ENCODE results near the gene MCL1. TPM values are rescaled to one million over a fixed set of nuclear protein-coding genes. Genes with fewer than 3 reads are reported as not detected.
A peak's percentile ranks its signal among the peaks of the same experiment; 100 is the strongest.

MCL1 gene
- total and polyA plus RNA-seq, 10 of the 15 experiments (the other 5 are each of a cell fraction or from before 2014, with no cell fraction given), result 18.1 to 148 (median 86.4) TPM

DNA sequence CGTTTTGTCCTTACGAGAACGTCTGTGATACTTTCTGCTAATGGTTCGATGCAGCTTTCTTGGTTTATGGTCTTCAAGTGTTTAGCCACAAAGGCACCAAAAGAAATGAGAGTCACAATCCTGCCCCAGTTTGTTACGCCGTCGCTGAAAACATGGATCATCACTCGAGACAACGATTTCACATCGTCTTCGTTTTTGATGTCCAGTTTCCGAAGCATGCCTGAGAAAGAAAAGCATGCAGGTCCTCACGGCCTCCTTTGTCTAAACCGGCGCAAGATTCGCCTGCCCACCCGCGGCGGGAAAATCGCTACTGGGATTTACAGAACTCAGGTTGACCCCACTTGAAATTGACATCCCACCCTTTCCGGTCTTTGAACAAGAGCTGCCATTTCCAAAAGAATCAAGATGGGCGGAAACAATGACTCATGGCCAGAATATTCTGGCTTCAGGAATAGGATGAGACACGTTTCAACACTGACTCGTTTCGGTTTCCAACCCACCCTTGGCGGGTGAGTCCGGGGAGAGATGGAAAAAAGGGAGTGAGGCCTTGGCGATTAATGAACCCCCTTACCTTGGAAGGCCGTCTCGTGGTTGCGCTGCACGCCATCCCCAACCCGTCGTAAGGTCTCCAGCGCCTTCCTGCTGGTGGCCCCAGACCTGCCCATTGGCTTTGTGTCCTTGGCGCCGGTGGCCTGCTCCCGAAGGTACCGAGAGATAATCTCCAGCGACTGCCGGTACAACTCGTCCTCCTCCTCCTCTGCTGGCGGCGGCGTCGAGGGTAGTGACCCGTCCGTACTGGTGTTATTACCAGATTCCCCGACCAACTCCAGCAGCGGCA, 919 bp downstream of the MCL1 start (continued):
- TF ChIP-seq E4F1 (IDR thresholded peaks at IDR 0.05; ENCODE audit: borderline replicate concordance, partially characterized antibody) (no peak), PAX5 (IDR thresholded peaks at IDR 0.05; ENCODE audit: borderline replicate concordance, low read depth, low read length) (no peak), MTA3 (IDR thresholded peaks at IDR 0.05; ENCODE audit: borderline replicate concordance, low read length) (no peak; the same call in 1 of the 2 replicates), HDGF (IDR thresholded peaks at IDR 0.05) (peak; percentile 44; the same call in 1 of the 2 replicates), ZNF687 (IDR thresholded peaks at IDR 0.05) (0 out of 2 replicates have a peak, but pooled peaks have one; percentile 33), NKRF (conservative IDR thresholded peaks at IDR 0.05) (no peak), STAT3 (IDR thresholded peaks at IDR 0.05; ENCODE audit: low read depth, low read length) (no peak), RFX5 (IDR thresholded peaks at IDR 0.05; ENCODE audit: low read depth, low read length) (no peak), ZZZ3 (IDR thresholded peaks at IDR 0.05; ENCODE audit: control insufficient read depth, insufficient read length, low read depth) (no peak), SMC3 (IDR thresholded peaks at IDR 0.05; ENCODE audit: borderline replicate concordance, low read length) (peak; percentile 13; the same call in 1 of the 2 replicates)
- TF ChIP-seq, protein P1, sequence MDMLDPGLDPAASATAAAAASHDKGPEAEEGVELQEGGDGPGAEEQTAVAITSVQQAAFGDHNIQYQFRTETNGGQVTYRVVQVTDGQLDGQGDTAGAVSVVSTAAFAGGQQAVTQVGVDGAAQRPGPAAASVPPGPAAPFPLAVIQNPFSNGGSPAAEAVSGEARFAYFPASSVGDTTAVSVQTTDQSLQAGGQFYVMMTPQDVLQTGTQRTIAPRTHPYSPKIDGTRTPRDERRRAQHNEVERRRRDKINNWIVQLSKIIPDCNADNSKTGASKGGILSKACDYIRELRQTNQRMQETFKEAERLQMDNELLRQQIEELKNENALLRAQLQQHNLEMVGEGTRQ (IDR thresholded peaks at IDR 0.05; ENCODE audit: borderline replicate concordance, low read depth, low read length), result no peak
- TF ChIP-seq, protein P2, sequence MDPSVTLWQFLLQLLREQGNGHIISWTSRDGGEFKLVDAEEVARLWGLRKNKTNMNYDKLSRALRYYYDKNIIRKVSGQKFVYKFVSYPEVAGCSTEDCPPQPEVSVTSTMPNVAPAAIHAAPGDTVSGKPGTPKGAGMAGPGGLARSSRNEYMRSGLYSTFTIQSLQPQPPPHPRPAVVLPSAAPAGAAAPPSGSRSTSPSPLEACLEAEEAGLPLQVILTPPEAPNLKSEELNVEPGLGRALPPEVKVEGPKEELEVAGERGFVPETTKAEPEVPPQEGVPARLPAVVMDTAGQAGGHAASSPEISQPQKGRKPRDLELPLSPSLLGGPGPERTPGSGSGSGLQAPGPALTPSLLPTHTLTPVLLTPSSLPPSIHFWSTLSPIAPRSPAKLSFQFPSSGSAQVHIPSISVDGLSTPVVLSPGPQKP (IDR thresholded peaks at IDR 0.05; ENCODE audit: low read depth, low read length), result peak; percentile 17; the same call in 1 of the 2 replicates
